Activated CD4-positive, alpha-beta T cell treated with anti-CD3 and anti-CD28 coated beads, Interleukin-2, Interleukin-6, amounts not matched to agents 100 ng/mL and 50 ng/mL, durations not matched to agents 16 hours and 8 hours (primary cell): ENCODE results near the gene IGFBP3.
"Not testable (repeated sequence)": the region's sequence is repeated elsewhere in the genome, so short reads cannot be mapped to it uniquely, and the experiment has no call there.

ENCODE experiments used
- DNase-seq: peaks from one replicate; pipeline ENCODE4 v3.0.0-alpha.2; 2020

Gene IGFBP3

GRCh38 chr7:45920502-45921380, at the start of gene IGFBP3:
IGFBP3 (minus strand) TSS chr7:45921272; CDS start chr7:45921140, 132 bp downstream.
- DNase-seq = no peak

GRCh38 chr7:45970454-45970853, 49.4 kb upstream of the IGFBP3 start:
- no peak for DNase-seq

- DNase-seq = no peak
Observed at GRCh38 chr7:45969940-45970339, 48.9 kb upstream of the IGFBP3 start.

- no peak for DNase-seq
Observed at GRCh38 chr7:45968856-45969541, 47.9 kb upstream of the IGFBP3 start.

- DNase-seq = no peak
Observed at GRCh38 chr7:45968312-45968711, 47.2 kb upstream of the IGFBP3 start.

- no peak for DNase-seq
Observed at GRCh38 chr7:45967591-45968157, 46.6 kb upstream of the IGFBP3 start.

GRCh38 chr7:45962861-45963260, 41.8 kb upstream of the IGFBP3 start:
- no peak for DNase-seq

- no peak for DNase-seq
Observed at GRCh38 chr7:45957721-45958120, 36.6 kb upstream of the IGFBP3 start.

GRCh38 chr7:45955286-45955685, 34.2 kb upstream of the IGFBP3 start:
- no peak for DNase-seq

- not testable (repeated sequence) for DNase-seq
Observed at GRCh38 chr7:45953055-45953454, 32.0 kb upstream of the IGFBP3 start.

- DNase-seq = no peak
Observed at GRCh38 chr7:45944058-45944457, 23.0 kb upstream of the IGFBP3 start.

GRCh38 chr7:45940939-45941338, 19.9 kb upstream of the IGFBP3 start:
- no peak for DNase-seq

GRCh38 chr7:45940237-45940781, 19.2 kb upstream of the IGFBP3 start:
- peak; percentile 58 for DNase-seq

GRCh38 chr7:45939574-45939973, 18.5 kb upstream of the IGFBP3 start:
- DNase-seq = no peak

GRCh38 chr7:45938626-45939302, 17.7 kb upstream of the IGFBP3 start:
- DNase-seq = no peak

- DNase-seq = no peak
Observed at GRCh38 chr7:45937862-45938261, 16.8 kb upstream of the IGFBP3 start.

- DNase-seq = no peak
Observed at GRCh38 chr7:45937301-45937700, 16.2 kb upstream of the IGFBP3 start.

- DNase-seq = no peak
Observed at GRCh38 chr7:45930967-45931366, 9.9 kb upstream of the IGFBP3 start.

- DNase-seq = no peak
Observed at GRCh38 chr7:45927721-45928120, 6.6 kb upstream of the IGFBP3 start.

- DNase-seq = no peak
Observed at GRCh38 chr7:45924283-45924682, 3.2 kb upstream of the IGFBP3 start.

GRCh38 chr7:45923818-45924217, 2.7 kb upstream of the IGFBP3 start:
- no peak for DNase-seq

GRCh38 chr7:45923290-45923689, 2.2 kb upstream of the IGFBP3 start:
- DNase-seq = peak; percentile 67

GRCh38 chr7:45922810-45923209, 1.7 kb upstream of the IGFBP3 start:
- peak; percentile 28 for DNase-seq
